CD1c-positive myeloid dendritic cell (primary cell): ENCODE measurements around the gene NR1H4.

Source experiments
- DNase-seq: peaks from one replicate; pipeline ENCODE4 v3.0.0-alpha.2; 2016; ENCODE audit errors: extremely low spot score

The NR1H4 gene

DNA sequence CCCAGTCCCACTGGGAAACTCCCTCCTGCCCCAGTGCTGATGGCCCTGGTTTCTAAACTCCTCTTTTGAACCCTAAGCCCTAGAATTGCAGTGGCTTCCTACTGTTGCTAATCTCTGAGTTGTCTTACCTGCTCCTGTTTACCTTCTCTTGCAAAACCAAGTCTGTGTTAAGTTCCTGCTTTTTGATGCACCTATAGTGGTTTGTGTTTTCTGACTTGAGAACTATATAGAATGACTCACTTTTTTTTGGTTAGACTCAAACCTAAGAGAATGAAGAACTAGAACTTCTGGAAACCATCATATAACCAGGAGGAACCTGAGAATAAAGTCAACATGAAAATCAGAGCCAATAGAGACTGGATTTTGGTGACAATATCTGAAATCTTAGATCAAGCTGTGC is 94.3 kb downstream of the NR1H4 start:
- peak; percentile 52 for DNase-seq

DNA sequence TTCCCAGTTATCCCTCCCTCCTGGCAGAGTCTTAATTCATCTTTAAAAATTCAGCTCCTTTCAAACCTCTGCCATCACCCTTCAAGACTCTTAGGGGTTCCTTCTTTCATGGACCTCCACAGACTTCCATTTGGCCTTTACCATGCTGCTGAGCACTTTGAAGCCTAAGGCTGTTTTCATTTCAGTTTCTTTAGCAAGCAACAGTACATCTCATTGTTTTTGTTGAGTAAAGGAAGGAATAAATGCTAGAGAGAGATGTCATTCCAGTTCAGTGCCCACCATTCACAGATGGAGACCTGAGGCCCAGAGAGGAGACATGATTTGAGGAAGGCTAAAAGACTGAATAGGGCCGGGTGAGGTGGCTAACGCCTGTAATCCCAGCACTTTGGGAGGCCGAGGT is 98.5 kb downstream of the NR1H4 start:
- no peak for DNase-seq

DNA sequence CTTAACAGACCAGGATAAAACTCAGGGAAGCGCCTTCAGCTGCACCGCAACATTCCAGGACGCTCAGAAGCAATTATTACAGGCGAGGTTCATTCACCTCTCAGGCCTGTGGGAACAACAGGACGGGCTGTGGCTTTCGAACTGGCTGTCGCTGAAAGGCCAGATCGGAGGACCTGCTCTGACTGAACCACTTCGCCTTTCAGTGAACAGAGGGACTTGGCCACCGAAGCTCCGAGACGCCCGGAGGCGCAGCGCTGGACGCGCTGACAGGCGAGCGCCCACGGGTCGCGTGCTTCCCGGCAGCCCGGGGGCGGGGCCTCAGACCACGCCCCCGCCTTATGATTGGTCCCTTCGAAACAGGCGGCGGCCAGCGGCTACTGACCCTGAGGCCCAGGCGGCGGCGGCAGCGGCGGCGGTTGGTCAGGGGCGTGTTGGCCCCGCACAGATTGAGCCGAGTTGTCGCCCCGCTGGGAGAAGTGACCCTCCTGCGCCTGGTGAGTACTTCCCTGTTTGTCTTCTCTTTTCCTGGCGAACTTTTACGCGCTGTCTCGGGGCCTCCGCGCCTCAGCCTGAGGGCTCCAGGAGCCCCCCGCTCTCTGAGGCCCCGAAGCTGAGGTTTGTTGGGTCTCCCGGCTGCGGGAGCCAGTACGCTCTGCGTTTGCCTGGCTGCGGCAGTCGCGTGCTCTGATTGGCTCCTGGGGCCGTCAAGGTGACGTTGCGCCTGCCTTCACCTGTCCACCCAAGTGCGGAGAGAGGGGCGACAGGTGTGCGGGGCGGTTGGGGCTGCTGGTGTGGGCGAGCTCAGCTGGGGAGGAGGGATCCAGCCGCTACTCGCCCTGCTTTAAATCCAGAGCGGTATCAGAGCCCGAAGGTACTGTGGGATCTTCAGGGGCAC is 99.9 kb downstream of the NR1H4 start, which contains the start of gene GAS2L3:
GAS2L3 (plus strand) TSS at position 393 of the 895 bp plus-strand sequence. CDS start 21,221 bp downstream, outside the sequence.
- DNase-seq: peak; percentile 98

DNA sequence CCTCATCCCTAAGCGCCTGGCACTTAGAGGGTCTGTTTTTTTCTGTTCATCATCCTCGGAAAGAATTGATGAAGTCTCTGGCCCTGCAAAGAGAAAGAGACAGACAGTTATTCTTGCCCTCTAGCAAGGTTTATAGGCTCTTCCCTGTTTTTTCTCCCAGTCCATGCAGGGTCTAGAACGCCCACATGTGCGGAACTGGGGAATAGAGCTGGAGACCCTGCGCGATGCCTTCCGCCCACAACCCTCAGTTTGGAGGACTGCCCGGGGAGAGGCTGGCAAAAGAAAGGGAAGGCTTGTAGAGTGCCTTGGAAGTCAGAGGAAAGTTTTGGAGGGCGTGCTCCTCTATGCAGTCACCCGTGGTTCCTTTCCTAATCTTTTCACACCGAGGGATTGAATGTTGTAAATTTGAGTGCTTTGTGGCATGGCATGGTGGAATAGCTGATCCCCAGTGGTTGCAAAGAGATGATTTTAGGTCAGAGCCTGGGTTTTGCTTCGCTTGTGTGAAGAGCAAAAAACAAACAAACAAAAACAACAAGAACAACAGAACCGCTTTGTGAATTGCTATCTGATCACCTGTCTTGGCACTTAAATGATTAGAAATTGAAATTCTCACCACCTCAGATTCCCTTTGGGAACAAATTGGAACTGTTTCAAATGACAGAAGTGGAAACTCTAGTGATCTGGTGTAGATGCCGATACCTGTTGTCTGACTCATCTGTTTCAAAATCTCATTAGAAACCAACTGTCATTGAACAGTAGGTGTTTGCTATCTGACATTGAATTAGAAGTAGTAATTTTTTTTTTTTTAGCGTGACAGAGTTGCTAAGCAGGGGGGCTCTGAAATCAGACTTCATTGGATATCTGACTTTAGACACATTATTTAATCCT is 100.8 kb downstream of the NR1H4 start:
- peak; percentile 86 for DNase-seq

- peak; percentile 93 for DNase-seq
Observed at GRCh38 chr12:100576331-100577036, 102.8 kb downstream of the NR1H4 start.

DNA sequence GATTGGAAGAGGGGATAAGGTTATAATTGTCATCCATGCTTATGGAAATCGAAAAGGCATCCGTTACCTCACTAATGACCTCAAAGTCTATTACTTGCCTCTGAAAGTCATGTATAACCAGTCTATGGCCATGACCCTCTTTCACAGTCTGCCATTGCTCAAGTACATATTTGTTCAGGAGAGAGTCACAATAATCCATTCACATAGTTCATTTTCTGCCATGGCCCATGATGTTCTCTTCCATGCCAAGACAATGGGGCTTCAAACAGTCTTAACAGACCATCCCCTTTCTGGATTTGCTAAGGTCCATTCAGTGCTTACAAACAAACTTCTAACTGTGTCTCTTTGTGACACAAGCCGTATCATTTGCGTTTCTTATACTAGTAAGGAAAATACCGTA is 105.3 kb downstream of the NR1H4 start:
- no peak for DNase-seq

- peak; percentile 61 for DNase-seq
Observed at GRCh38 chr12:100579844-100580243, 106.2 kb downstream of the NR1H4 start.

GRCh38 chr12:100584256-100584655 is 110.6 kb downstream of the NR1H4 start:
- no peak for DNase-seq

- DNase-seq: no peak
Observed at GRCh38 chr12:100591979-100592378, 118.3 kb downstream of the NR1H4 start.

GRCh38 chr12:100593490-100593889 is 119.8 kb downstream of the NR1H4 start:
- no peak for DNase-seq

GRCh38 chr12:100601626-100602025 is 128.0 kb downstream of the NR1H4 start:
- no peak for DNase-seq

DNA sequence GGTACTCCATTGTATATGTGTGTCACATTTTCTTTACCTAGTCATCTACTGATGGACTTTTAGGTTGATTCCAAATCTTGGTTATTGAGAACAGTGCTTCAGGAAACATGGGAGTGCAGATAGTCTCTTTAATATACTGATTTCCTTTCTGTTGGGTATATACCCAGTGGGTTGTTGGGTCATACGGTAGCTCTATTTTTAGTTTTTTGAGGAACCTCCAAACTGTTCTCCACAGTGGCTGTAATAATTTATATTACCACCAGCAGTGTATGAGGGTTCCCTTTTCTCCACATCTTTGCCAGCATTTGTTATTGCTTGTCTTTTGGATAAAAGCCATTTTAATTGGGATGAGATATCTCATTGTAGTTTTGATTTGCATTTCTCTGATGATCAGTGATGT is 129.3 kb downstream of the NR1H4 start:
- DNase-seq: peak; percentile 42

DNA sequence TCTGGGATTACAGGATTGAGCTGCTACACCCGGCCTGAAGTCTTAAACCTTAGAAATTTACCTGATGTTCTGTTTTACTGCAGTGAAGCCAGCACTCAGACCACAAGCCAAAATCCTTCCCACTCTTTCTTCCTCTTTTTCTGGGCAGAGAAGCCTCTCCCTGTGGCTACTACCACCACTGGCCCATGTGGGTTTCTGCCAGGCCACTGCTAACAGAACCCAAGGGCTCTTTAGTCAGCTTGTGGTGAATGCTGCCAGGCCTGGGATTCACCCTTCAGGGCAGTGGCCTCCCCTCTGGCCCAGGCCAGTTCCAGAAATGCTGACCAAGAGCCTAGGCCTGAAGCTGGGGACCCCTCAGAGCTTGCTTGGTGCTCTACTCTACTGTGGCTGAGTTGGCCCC is 135.1 kb downstream of the NR1H4 start:
- DNase-seq: peak; percentile 69

DNA sequence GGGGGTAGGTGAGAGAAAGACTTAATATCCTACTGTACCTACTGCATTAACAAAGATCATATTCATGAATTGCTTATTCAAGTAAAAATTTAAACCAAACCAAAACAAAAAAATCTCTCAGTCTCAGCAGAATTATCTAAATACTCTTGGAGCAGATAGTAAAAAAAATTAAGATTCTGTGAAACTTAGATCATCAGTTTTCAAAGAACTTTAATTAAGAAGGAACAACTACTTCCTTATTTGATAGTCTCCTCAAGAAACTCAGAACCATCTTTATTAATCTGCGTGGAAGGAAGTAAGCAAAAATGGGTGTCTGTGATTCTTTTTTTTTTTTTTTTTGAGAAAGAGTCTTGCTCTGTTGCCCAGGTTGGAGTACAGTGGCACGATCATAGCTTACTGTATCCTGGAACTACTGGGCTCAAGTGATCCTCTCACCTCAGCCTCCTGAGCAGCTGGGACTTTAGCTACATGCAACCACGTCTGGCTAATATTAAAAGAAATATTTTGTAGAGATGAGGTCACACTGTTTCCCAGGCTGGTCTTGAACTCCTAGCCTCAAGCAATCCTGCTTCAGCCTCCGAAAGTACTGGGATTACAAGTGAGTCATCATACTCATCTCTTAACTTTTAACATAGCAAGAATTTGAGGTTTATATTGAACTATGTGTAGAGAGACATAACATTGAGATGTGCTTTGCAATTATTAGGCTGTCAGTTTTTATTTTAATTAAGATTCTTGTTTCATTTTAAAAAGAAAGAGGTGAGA is 137.2 kb downstream of the NR1H4 start:
- DNase-seq: peak; percentile 58

- DNase-seq: no peak
Observed at GRCh38 chr12:100612606-100613005, 138.9 kb downstream of the NR1H4 start.
